GM19328 (cell line): ENCODE measurements around the gene PTH2.
"Not testable (repeated sequence)": the region's sequence is repeated elsewhere in the genome, so short reads cannot be mapped to it uniquely, and the experiment has no call there.

Experiments used
- ATAC-seq: cut with Tn5 transposase; IDR thresholded peaks from one replicate; pipeline ENCODE4 v1.9.1; 2021; ENCODE audit warnings: mild to moderate bottlenecking, moderate library complexity; ENCODE audit not compliant: unreplicated experiment

Gene PTH2

GRCh38 chr19:49390131-49390928 lies 32.9 kb downstream of the PTH2 start:
- ATAC-seq = no peak

- no peak for ATAC-seq
Measured at GRCh38 chr19:49389406-49389805, 33.8 kb downstream of the PTH2 start.

- ATAC-seq = no peak
Measured at GRCh38 chr19:49387936-49388372, 35.3 kb downstream of the PTH2 start, which contains the start of gene KASH5. TSS of gene KASH5 (plus strand) at chr19:49388249. CDS start at chr19:49390884, 2,635 bp downstream.

DNA sequence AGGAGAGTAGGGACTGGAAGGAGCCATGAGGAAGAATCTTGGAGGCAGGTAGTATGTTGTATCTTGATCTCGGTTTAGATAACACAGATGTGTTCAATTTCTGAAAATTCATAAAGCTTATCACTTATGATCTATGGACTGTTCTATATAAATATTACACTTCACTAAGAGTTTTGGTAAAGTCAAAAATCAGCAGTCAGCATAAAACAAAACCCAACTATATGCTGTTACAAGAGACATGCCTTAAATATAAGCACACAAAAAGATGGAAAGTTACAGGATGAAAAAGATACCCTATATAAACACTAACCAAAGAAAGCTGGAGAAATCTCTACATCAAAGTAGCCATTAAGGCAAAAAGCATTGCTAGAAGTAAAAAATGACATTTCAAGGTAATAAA lies 39.6 kb downstream of the PTH2 start:
- ATAC-seq = no peak

GRCh38 chr19:49382639-49383038 lies 40.6 kb downstream of the PTH2 start:
- ATAC-seq = no peak

DNA sequence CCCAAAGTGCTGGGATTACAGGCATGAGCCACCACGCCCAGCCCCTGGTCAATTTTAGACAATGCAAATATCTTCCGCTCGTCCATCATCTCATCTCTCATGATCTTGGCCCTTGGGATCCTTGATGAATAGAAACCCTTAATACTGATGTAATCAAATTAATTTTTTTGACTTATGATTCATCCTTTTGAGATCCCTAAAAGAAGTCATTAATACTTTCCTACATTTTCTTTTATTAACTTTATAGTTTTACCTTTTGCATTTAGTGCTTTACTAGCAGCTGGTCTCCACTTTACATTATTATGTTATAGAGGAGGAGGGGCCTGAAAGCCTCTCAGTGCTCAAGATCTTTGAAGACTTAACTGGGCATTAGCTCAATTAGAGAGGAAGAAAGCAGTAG lies 42.9 kb downstream of the PTH2 start:
- no peak for ATAC-seq

- no peak for ATAC-seq
Measured at GRCh38 chr19:49378512-49378911, 44.7 kb downstream of the PTH2 start.

GRCh38 chr19:49374665-49375434 lies 48.4 kb downstream of the PTH2 start:
- ATAC-seq = no peak

DNA sequence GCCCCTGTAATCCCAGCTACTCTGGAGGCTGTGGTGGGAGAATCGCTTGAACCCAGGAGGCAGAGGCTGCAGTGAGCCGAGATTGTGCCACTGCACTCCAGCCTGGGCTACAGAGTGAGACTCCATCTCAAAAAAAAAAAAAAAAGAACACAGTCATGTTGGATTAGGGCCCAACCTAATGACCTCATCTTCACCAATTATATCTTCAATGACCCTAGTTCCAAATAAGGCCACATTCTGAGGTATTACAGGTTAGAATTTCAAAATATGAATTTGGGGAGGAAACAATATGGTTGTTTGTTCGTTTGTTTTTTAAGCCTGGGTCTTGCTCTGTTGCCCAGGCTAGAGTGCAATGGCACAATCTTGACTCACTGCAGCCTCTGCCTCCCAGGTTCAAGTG lies 50.1 kb downstream of the PTH2 start:
- ATAC-seq = not testable (repeated sequence)
